Spleen (tissue), 11 donors: Measurements from ENCODE around the gene OR13J1. TPM values are rescaled to one million over a fixed set of nuclear protein-coding genes. Genes with fewer than 3 reads are reported as not detected.
A peak's percentile ranks its signal among the peaks of the same experiment; 100 is the strongest.

ENCODE experiments used
- DNase-seq: peaks from one replicate; pipeline ENCODE4 v3.0.0-alpha.2; 2020
- H3K27ac ChIP-seq, 8 donors: fragments of 200-600 bp; sonication (generic) in 7 of 8; 1 replicate in 4 of 8; 2 replicates in 4 of 8; pipeline versions ENCODE4 v1.5.0 to v1.8.0; 2016 to 2021; ENCODE audit warnings: inconsistent platforms in 4 of 8, mild to moderate bottlenecking in 4 of 8, moderate library complexity in 1 of 8
- H3K27me3 ChIP-seq, 7 donors: fragments of 200-600 bp; sonication (generic) in 6 of 7; replicated peaks in 1 of 7; 1 replicate in 4 of 7; 2 replicates in 3 of 7; pipeline versions ENCODE4 v1.5.0 to v1.8.0; 2016 to 2021; ENCODE audit warnings: inconsistent platforms in 3 of 7, mild to moderate bottlenecking in 1 of 7
- H3K36me3 ChIP-seq, 6 donors: fragments of 200-600 bp; sonication (generic) in 5 of 6; 1 replicate in 4 of 6; 2 replicates in 2 of 6; pipeline versions ENCODE4 v1.5.0 to v1.8.0; 2016 to 2021; ENCODE audit warnings: inconsistent platforms in 2 of 6
- H3K4me1 ChIP-seq, 6 donors: fragments of 200-600 bp; sonication (generic) in 5 of 6; 1 replicate in 3 of 6; 2 replicates in 3 of 6; pipeline versions ENCODE4 v1.5.0 to v1.8.0; 2016 to 2021; ENCODE audit warnings: inconsistent platforms in 3 of 6
- H3K4me3 ChIP-seq, 8 donors: fragments of 200-600 bp; sonication (generic) in 7 of 8; 1 replicate in 4 of 8; 2 replicates in 4 of 8; pipeline versions ENCODE4 v1.5.0 to v1.8.0; 2016 to 2021; ENCODE audit warnings: inconsistent platforms in 4 of 8, mild to moderate bottlenecking in 4 of 8, moderate library complexity in 2 of 8
- H3K9me3 ChIP-seq, 8 donors: fragments of 200-600 bp; sonication (generic) in 7 of 8; 1 replicate in 4 of 8; 2 replicates in 4 of 8; pipeline versions ENCODE4 v1.5.0 to v1.8.0; 2016 to 2021; ENCODE audit warnings: inconsistent platforms in 4 of 8
- POLR2A ChIP-seq, 3 donors: fragments of 450-650 bp; IDR thresholded peaks; one replicate each; pipeline ENCODE4 v1.5.1; 2017; ENCODE audit warnings: antibody characterized with exemption in 3 of 3, mild to moderate bottlenecking in 1 of 3
- POLR2AphosphoS5 ChIP-seq, 3 donors: sonication (generic); formaldehyde crosslinking; IDR thresholded peaks; one replicate each; pipeline ENCODE4 v1.5.1; 2017; ENCODE audit warnings: antibody characterized with exemption in 3 of 3
- WGBS, 5 donors: extraction: QIAGEN DNeasy Blood & Tissue Kit in 3 of 5; methylation state at CpG; one replicate each; pipeline versions ENCODE4 v1.1.5 to v1.1.7; 2013 to 2018; 5-methylcytosine and 5-hydroxymethylcytosine counted together
- intact Hi-C: fragments of 100-400 bp; cut with DNase I; formaldehyde crosslinking; loops from one replicate; pipeline ENCODE4 v1.15.0; 2023; ENCODE audit warnings: low total_unique reads
- polyA plus RNA-seq, 3 donors: library from polyadenylated mRNA; stranded (reverse); fragments of 200-250 nt; gene quantifications; one replicate each; pipeline ENCODE4 v1.2.1, GENCODE V29; 2013
- total RNA-seq, 7 donors: library from RNA; depleted of rRNA in 3 of 7; stranded (reverse); fragments of >200 nt in 3 of 7; fragmentation: NEBNext Ultra II Directional in 4 of 7; extraction: Animal tissue kit (Norgen Biotek cat#: 25700) in 4 of 7; gene quantifications; one replicate each; pipeline versions ENCODE4 v1.1.0 to v1.2.1, GENCODE V29; 2016 to 2021
- TF ChIP-seq, protein P1 (sequence below), 11 experiments: fragments of 200-600 bp in 7 of 11; fragments of 450-650 bp in 4 of 11; sonication (generic) in 4 of 11; IDR thresholded peaks in 8 of 11; conservative IDR thresholded peaks in 3 of 11; 1 replicate in 7 of 11; 2 replicates in 4 of 11; pipeline versions ENCODE4 v1.4.0 to v1.8.0; 2016 to 2021; ENCODE audit warnings: antibody characterized with exemption in 11 of 11, inconsistent platforms in 4 of 11, mild to moderate bottlenecking in 1 of 11
- donor health status: healthy with polysubstance abuse.
- donor health status: DM: no; HTN: no; CAD: no; lungs with moderate emphysema.
- donor health status: DM: no; HTN: no; CAD: no.
- donor health status: Bipolar disorder and iron deficiency.
- donor health status: healthy.
- donor health status: DM: no; HTN: no; CAD: no.
- donor health status: DM: yes; HTN: yes; CAD: no.

Gene OR13J1
- total and polyA plus RNA-seq, 10 donors: not detected

DNA sequence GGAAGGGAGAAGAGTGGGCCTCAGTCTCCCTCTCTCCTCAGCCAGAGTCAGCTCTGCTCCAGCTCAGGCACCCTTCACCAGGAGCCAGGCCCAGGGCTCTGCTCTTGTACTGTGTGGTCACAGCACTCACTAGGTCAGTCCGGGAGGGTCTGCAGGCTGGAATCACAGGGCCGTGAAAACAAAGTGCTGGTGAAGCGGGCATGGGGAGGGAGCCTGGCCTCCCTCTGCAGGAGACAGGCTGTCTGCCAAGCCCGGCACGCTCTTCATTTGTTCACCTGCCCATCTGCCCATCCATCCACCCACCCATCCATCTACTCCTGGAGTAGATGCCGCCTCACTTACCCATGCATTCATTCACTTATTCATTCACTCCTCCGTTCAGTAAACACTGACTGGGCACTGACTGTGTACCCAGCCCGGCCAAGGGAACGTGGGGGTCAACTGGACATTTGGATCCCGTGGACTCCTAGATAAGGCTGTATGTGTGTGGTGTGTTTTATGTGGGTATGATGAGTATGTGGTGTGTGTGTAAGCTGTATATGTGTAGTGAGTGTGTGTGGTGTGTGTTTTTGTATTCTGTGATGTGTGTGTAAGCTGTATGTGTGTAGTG, 42.7 kb upstream of the OR13J1 start:
- Histone ChIP-seq H3K27ac (peak overlapping the region in 3 of 8 donors; percentile 27 to 77 (median 73)), H3K9me3 (no peaks in the 10 kb centered on the region), H3K4me3 (no peak overlapping the region)

DNA sequence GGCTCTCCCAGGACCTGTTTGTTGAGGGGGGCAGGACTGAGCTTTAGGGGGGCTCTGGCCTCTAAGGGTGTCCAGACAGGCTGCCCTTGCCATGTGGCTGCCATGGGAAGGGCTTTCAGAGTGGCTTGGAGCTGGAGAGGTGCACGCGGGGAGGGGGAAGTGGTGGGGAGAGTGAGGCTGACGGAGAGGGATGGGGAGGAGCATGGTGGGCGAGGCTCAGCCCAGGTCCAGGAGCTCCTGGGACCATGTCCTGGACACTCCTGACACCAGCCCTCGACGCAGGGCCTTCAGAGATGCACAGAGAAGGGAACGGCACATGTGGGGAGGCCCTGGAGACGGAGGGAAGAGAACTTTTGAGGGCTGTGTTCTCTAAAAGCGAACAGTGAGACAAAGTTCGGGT, 41.5 kb upstream of the OR13J1 start:
- intact Hi-C loops: no loop called here
- no peak for DNase-seq
- Histone ChIP-seq H3K4me1 (peaks cover 41 to 90% (median 60%) of the 10 kb centered on the region in 6 donors), H3K9me3 (no peaks in the 10 kb centered on the region), H3K27ac (peak overlapping the region in 4 of 8 donors; percentile 73 to 80 (median 78)), H3K4me3 (no peak overlapping the region), H3K36me3 (no peaks in the 10 kb centered on the region), H3K27me3 (no peaks in the 10 kb centered on the region)
- 66 to 79% (median 75%) methylated on average over 10 of the region's 10 CpGs for WGBS, 5 donors
- TF ChIP-seq POLR2AphosphoS5 (IDR thresholded peaks at IDR 0.05) (no peak), POLR2A (IDR thresholded peaks at IDR 0.05) (no peak)
- TF ChIP-seq, protein P1, sequence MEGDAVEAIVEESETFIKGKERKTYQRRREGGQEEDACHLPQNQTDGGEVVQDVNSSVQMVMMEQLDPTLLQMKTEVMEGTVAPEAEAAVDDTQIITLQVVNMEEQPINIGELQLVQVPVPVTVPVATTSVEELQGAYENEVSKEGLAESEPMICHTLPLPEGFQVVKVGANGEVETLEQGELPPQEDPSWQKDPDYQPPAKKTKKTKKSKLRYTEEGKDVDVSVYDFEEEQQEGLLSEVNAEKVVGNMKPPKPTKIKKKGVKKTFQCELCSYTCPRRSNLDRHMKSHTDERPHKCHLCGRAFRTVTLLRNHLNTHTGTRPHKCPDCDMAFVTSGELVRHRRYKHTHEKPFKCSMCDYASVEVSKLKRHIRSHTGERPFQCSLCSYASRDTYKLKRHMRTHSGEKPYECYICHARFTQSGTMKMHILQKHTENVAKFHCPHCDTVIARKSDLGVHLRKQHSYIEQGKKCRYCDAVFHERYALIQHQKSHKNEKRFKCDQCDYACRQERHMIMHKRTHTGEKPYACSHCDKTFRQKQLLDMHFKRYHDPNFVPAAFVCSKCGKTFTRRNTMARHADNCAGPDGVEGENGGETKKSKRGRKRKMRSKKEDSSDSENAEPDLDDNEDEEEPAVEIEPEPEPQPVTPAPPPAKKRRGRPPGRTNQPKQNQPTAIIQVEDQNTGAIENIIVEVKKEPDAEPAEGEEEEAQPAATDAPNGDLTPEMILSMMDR (IDR thresholded peaks at IDR 0.05 in 8 of 11, conservative IDR thresholded peaks at IDR 0.05 in 3 of 11): no peak

More for the DNA sequence above, 42.7 kb upstream of the OR13J1 start:
- Histone ChIP-seq H3K36me3 (no peaks in the 10 kb centered on the region), H3K4me1 (peaks cover 29 to 88% (median 50%) of the 10 kb centered on the region in 6 donors), H3K27me3 (no peaks in the 10 kb centered on the region)
- TF ChIP-seq POLR2AphosphoS5 (IDR thresholded peaks at IDR 0.05): no peak
- no peak for TF ChIP-seq POLR2A (IDR thresholded peaks at IDR 0.05)
- TF ChIP-seq, protein P1 (IDR thresholded peaks at IDR 0.05 in 8 of 11, conservative IDR thresholded peaks at IDR 0.05 in 3 of 11): no peak
- DNase-seq: no peak
- intact Hi-C loops: no loop called here
- WGBS, 5 donors: 88 to 95% (median 90%) methylated on average over 9 to 10 of the region's 10 CpGs

DNA sequence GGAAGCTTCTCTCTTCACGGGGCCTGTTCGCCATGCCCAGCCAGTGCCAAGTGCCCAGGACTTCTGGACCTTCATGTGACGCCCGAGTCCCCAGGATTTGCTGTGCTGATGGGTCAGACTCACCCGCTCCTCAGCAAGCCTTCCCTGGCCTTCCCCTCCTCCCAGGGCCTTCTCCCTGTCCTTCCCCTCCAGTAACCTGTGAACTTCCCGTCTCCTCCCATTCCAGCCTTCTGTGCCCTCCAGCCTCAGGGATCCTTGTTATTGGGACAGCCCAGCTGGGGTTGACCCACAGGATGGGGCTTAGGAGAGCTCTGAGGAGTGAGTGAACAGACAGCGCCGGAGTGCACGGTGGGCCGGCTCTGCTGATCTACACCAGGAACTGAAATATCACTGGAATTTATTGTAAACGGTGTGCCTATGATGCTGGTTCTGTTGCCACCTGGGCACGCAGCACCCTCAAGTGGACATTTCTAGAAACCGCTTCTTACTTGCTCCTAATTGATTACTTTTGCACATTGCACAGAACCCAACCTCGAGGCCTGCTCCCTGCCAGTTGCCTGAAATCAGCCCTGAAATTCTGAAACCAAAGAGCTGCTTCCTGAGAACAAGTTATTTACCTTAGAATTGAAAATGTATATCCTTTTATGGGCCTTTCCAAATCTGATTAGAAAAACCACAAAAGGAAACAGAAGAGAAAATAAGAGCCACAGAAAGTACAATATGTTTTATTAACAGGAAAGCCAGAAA, 40.6 kb upstream of the OR13J1 start:
- H3K9me3 ChIP-seq: no peaks in the 10 kb centered on the region
- H3K27ac ChIP-seq: peak overlapping the region in 7 of 8 donors; percentile 5 to 82 (median 78)
- H3K4me1 ChIP-seq: peaks cover 46 to 90% (median 66%) of the 10 kb centered on the region in 6 donors
- 44 to 52% (median 47%) methylated on average over 12 to 14 of the region's 14 CpGs for WGBS, 5 donors
- H3K36me3 ChIP-seq: no peaks in the 10 kb centered on the region
- TF ChIP-seq, protein P1 (IDR thresholded peaks at IDR 0.05 in 8 of 11, conservative IDR thresholded peaks at IDR 0.05 in 3 of 11): peak in 8 of 11 experiments; percentile 12 to 52 (median 38)
- TF ChIP-seq POLR2AphosphoS5 (IDR thresholded peaks at IDR 0.05): peak in 2 of 3 donors; percentile 31 to 36
- TF ChIP-seq POLR2A (IDR thresholded peaks at IDR 0.05): no peak
- H3K4me3 ChIP-seq: peak overlapping the region in 1 of 8 donors; percentile 4
- peak; percentile 80 for DNase-seq
- intact Hi-C loops: no loop called here
- no peaks in the 10 kb centered on the region for H3K27me3 ChIP-seq
